HG02973 (cell line): ENCODE data around the gene EIF4G3.

Experiments
- ATAC-seq: cut with Tn5 transposase; IDR thresholded peaks from one replicate; pipeline ENCODE4 v1.9.1; 2021; ENCODE audit warnings: moderate library complexity; ENCODE audit not compliant: unreplicated experiment

EIF4G3 gene

DNA sequence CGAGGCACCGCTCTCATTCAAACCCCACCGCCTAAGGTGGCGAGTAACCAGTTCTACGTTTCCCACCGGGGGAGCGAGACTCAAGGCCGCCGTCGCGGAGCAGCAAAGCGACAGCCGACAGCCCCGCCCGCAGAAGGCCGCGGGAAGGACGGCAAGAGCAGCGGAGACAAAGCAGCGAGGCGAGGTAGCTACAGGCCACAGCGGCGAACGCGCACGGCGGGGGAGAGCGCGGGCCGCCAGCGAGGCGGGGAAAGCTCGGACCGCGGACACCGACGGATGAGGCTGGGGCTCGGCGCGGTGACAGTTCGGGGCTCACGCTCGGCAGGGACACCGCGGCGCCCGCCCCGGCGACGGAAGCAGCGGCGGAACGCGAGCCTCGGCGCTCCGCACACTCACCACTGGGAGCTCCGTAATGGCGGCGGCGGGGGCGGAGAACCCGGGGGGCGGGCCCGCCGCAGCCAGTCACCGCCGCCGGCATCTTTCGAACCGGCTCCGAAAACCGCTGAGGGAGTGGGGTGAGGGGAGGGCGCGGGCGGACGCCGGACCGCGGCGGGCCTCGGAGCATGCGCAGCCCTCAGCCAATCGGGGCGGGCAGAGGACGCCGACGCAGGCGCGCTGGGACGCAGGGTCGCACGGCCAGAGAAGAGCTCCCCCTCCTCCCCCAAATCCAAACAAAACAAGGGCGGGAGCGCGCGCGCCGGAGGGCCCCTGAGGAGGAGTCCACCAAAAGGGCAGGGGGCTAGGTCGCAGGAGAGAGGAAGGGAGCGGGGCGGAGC, 390.3 kb downstream of the EIF4G3 start:
- peak; percentile 68 for ATAC-seq

- ATAC-seq = no peak
Observed at GRCh38 chr1:20785907-20786252, 390.8 kb downstream of the EIF4G3 start.

- no peak for ATAC-seq
Observed at GRCh38 chr1:20775700-20776099, 401.0 kb downstream of the EIF4G3 start.

DNA sequence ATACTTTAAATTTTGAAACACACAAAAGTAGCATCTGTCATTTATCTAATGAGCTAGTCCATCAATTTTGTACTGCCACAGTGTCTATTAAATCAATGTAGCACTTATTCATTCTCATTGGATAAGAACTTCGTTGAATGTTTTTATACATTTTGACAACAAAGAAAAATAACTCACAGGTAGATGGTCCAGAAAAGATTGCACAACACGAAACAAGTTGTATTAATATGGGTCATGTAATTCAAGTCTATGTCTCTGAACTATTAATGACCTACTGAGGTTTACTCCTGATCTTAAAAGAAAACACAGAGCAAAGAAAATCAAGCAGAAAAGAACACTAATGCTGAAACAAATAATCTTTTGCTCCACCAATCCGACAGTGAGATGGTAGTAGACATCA, 404.9 kb downstream of the EIF4G3 start:
- no peak for ATAC-seq

DNA sequence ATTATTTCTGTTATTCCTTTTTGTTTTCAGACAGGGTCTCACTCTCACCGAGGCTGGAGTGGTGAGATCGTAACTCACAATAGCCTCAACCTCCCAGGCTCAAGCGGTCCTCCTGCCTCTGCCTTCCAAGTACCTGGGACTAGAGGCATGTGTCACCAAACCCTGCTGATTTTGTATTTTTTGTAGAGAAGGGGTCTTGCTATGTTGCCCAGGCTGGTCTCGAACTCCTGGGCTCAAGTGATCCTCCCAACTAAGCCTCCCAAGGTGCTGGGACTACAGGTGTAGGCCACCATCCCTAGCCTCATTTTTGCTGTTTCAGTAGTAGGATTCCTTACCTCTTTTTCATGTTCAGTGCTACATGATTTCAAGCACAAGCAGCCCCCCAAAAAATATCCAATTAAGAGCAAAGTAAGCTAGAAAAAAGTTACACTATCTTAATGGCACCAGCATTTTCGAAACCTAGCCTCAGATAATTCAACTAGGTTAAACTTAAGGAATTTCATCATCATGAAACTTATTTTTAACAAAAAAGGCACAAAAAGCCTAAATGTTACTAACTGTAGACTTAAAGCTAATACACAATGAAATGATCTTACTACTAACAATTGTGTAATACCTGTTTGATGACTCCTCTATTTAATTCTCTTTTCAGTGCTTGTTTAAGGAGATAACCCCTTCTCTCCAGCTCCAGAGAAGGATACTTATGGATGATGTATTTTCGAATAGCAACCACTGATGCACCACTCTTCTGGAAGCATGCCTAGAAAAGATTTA, 406.2 kb downstream of the EIF4G3 start:
- no peak for ATAC-seq

- ATAC-seq = no peak
Observed at GRCh38 chr1:20767271-20767670, 409.4 kb downstream of the EIF4G3 start.

GRCh38 chr1:20763417-20763816, 413.3 kb downstream of the EIF4G3 start:
- no peak for ATAC-seq

GRCh38 chr1:20760322-20760721, 416.4 kb downstream of the EIF4G3 start:
- no peak for ATAC-seq
